ENCODE data around the gene MOV10. TPM values are rescaled to one million over a fixed set of nuclear protein-coding genes. Genes with fewer than 3 reads are reported as not detected.

The MOV10 gene
- total RNA-seq, 6 donors from 2014 or later = 26.5 to 161 (median 56.0) TPM

DNA sequence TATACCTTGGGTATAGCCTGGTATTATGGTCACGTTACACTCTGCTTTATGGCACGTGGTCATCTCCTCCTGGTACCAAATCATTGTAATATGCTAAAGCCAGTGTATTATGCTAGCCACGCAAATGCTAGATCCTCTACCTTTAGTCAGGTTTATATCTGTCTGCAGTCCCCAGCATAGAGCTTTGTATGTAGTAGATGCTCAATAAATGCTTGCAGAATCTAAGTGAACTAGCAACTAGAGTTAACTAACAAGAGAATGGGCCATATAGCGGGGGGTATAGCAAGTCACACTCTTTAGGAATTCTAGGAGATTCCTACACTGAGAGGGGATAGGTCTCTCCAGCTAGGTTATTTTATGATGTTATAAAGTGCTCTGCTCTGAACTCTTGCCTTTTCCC is 3.0 kb downstream of the MOV10 start:
- DNase-seq = no peak
- WGBS, 2 donors = 96% methylated on average over 4 of the region's 4 CpGs
- TF ChIP-seq CTCF (IDR thresholded peaks at IDR 0.05) (no peak), EP300 (IDR thresholded peaks at IDR 0.05) (no peak), POLR2A (IDR thresholded peaks at IDR 0.05) (no peak), POLR2AphosphoS5 (IDR thresholded peaks at IDR 0.05) (no peak)
- H3K9me3 ChIP-seq = no peaks in the 10 kb centered on the region
- no peaks in the 10 kb centered on the region for H3K27me3 ChIP-seq
- H3K27ac ChIP-seq = no peak overlapping the region
- peaks cover 17 to 28% (median 22%) of the 10 kb centered on the region in 4 donors for H3K4me1 ChIP-seq
- peaks cover 0 to 3% (median 0%) of the 10 kb centered on the region in 4 donors for H3K36me3 ChIP-seq
- no peak for ATAC-seq (ENCODE audit: low FRiP score in 2 of 2)
- H3K4me3 ChIP-seq = no peak overlapping the region

DNA sequence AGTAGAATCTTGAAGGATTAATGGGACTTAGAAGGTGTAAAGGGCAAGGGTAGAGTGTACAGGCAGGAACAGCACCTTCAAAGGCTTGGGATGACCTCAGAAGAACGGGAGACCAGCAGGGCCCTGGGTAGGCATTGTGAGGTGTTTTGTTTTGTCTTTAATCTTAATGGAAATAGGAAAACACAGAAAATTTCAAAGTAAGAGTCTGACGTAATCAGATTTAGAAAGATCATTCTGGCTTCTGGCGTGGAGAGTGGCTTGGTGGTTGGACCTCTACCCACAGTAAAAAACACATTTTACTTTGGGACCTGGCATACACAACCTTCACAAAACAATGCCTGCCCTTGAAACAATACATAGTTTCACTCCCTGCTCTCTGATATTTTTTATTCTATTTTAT is 4.1 kb downstream of the MOV10 start:
- 77 to 80% methylated on average over 3 of the region's 3 CpGs for WGBS, 2 donors

DNA sequence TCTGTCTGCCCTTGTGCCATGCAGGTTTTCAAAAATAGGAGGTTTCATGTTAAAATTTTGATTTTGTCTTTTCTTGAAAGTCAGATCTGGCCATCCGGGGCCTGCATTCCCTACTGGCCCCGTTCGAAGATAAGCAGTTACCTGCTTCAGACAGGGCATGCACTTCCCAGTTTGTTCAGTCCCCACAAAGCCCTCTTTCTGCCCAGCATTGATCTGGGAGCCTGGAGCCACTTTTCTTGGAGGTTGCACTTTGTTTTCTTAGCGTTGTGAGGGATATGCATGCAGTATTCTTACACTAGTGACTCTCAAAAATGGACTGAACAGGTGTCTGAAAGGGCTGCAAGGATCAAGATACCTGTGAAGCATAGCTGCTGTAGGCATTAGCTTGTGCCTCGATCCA is 11.5 kb downstream of the MOV10 start:
- Histone ChIP-seq H3K4me3 (no peak overlapping the region), H3K36me3 (peaks cover 0 to 19% (median 10%) of the 10 kb centered on the region in 4 donors), H3K9me3 (no peaks in the 10 kb centered on the region), H3K4me1 (peaks cover 0 to 7% (median 0%) of the 10 kb centered on the region in 4 donors), H3K27me3 (no peaks in the 10 kb centered on the region), H3K27ac (no peak overlapping the region)
- no peak for TF ChIP-seq POLR2AphosphoS5 (IDR thresholded peaks at IDR 0.05)
- no peak for TF ChIP-seq POLR2A (IDR thresholded peaks at IDR 0.05)
- no peak for TF ChIP-seq CTCF (IDR thresholded peaks at IDR 0.05)
- no peak for TF ChIP-seq EP300 (IDR thresholded peaks at IDR 0.05)
- WGBS, 2 donors = 89 to 93% methylated on average over 5 of the region's 5 CpGs
- ATAC-seq (ENCODE audit: low FRiP score in 2 of 2) = no peak
- no peak for DNase-seq

More for the DNA sequence above, 4.1 kb downstream of the MOV10 start:
- no peak for ATAC-seq (ENCODE audit: low FRiP score in 2 of 2)
- Histone ChIP-seq H3K4me3 (no peak overlapping the region), H3K9me3 (no peaks in the 10 kb centered on the region), H3K27ac (no peak overlapping the region), H3K4me1 (peaks cover 14 to 23% (median 17%) of the 10 kb centered on the region in 4 donors), H3K36me3 (no peaks in the 10 kb centered on the region), H3K27me3 (no peaks in the 10 kb centered on the region)
- DNase-seq = no peak
- TF ChIP-seq CTCF (IDR thresholded peaks at IDR 0.05) (no peak), POLR2AphosphoS5 (IDR thresholded peaks at IDR 0.05) (no peak), EP300 (IDR thresholded peaks at IDR 0.05) (no peak), POLR2A (IDR thresholded peaks at IDR 0.05) (no peak)

GRCh38 chr1:112686417-112686816 is 12.0 kb downstream of the MOV10 start:
- no peak overlapping the region for H3K4me3 ChIP-seq
- TF ChIP-seq EP300 (IDR thresholded peaks at IDR 0.05) (no peak), POLR2A (IDR thresholded peaks at IDR 0.05) (no peak), POLR2AphosphoS5 (IDR thresholded peaks at IDR 0.05) (no peak), CTCF (IDR thresholded peaks at IDR 0.05) (no peak)
- no peaks in the 10 kb centered on the region for H3K27me3 ChIP-seq
- peaks cover 2 to 24% (median 10%) of the 10 kb centered on the region in 4 donors for H3K36me3 ChIP-seq
- WGBS, 2 donors = 76 to 80% methylated on average over 3 of the region's 3 CpGs
- H3K9me3 ChIP-seq = no peaks in the 10 kb centered on the region
- H3K4me1 ChIP-seq = peaks cover 0 to 7% (median 0%) of the 10 kb centered on the region in 4 donors
- ATAC-seq (ENCODE audit: low FRiP score in 2 of 2) (no peak), DNase-seq (no peak)
- H3K27ac ChIP-seq = no peak overlapping the region

DNA sequence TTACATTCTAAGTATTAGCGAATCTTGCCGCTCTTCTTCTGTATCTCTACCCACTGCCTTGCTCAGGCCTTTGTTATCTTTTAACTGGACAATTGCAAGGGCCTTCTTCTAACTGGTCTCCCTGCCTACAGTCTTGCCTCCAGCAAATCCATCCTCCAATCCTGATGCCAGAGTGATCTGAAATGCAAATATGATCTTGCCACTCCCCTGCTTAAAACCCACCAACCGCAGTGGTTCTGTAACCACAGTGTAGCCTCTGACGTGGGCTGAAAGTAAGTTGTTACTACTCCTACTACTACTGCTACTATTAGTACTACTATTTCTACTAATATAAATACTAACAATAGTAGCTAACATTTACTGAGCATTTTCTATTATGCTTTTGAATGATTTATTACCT is 12.4 kb downstream of the MOV10 start:
- ATAC-seq (ENCODE audit: low FRiP score in 2 of 2) (no peak), DNase-seq (no peak)
- no peaks in the 10 kb centered on the region for H3K27me3 ChIP-seq
- H3K9me3 ChIP-seq = no peaks in the 10 kb centered on the region
- peaks cover 0 to 7% (median 0%) of the 10 kb centered on the region in 4 donors for H3K4me1 ChIP-seq
- H3K4me3 ChIP-seq = no peak overlapping the region
- TF ChIP-seq POLR2AphosphoS5 (IDR thresholded peaks at IDR 0.05) (no peak), POLR2A (IDR thresholded peaks at IDR 0.05) (no peak), CTCF (IDR thresholded peaks at IDR 0.05) (no peak), EP300 (IDR thresholded peaks at IDR 0.05) (no peak)
- H3K36me3 ChIP-seq = peaks cover 4 to 28% (median 12%) of the 10 kb centered on the region in 4 donors
- WGBS, 2 donors = 94 to 95% methylated on average over 4 of the region's 4 CpGs
- H3K27ac ChIP-seq = no peak overlapping the region
